HFF-Myc (cell line): ENCODE data around the gene TBX20.

Experiments
- DNase-seq: peaks from one replicate; pipeline ENCODE4 v3.0.0-alpha.2; 2011; ENCODE audit warnings: low read depth; ENCODE audit errors: extremely low read depth
- H3K4me3 ChIP-seq: replicated peaks from 2 replicates; pipeline ENCODE4 v1.5.1; 2011; ENCODE audit warnings: low read depth, mild to moderate bottlenecking, control low read depth, low read length
- TF ChIP-seq, protein P1 (sequence below): IDR thresholded peaks from 2 replicates; pipeline ENCODE4 v1.5.1; 2012; ENCODE audit warnings: mild to moderate bottlenecking, low read depth, low read length, control low read depth; ENCODE audit errors: missing control alignments

Gene TBX20

DNA sequence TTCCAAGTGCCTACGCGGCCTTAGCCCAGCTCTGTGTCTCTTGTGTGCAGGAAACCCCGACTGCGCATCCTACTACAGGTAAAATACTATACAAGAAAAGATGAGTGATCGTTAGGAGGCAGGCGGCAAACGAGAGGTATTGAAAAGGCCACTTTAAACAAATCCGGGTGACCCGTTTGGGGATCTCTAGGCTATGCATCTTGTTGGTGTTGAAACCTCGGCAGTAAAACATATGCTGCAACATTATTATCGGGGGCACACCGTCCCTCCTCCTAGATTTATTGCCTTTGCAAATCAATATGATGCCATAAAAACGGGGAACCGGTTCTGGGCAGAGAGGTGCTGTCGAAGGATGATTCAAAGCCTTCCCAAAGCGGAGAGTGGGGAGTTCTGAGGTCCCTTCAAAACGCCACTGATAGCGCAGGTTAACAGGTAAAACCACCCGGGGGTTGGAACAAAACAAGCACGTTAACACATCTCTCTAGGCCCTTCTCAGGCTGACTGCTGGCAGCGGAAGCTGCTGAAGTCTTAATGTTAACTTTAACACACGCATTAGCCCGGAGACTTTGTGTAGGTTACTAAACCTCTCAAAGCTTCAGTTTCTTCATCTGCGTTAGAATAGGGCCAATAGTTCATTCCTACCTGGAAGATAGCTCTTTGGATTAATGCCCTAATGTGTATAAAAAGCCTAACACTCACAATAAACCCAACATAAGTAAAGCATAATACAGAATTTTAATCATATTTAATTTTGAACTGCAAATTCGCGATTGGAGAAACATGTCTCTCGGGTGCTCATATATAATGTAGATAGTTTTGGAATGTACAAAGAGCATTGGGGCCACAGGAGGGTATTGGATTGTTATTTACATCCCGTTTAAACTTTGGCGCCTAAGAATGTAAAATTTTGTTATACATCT is 2.6 kb upstream of the TBX20 start:
- TF ChIP-seq, protein P1, sequence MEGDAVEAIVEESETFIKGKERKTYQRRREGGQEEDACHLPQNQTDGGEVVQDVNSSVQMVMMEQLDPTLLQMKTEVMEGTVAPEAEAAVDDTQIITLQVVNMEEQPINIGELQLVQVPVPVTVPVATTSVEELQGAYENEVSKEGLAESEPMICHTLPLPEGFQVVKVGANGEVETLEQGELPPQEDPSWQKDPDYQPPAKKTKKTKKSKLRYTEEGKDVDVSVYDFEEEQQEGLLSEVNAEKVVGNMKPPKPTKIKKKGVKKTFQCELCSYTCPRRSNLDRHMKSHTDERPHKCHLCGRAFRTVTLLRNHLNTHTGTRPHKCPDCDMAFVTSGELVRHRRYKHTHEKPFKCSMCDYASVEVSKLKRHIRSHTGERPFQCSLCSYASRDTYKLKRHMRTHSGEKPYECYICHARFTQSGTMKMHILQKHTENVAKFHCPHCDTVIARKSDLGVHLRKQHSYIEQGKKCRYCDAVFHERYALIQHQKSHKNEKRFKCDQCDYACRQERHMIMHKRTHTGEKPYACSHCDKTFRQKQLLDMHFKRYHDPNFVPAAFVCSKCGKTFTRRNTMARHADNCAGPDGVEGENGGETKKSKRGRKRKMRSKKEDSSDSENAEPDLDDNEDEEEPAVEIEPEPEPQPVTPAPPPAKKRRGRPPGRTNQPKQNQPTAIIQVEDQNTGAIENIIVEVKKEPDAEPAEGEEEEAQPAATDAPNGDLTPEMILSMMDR: no peak
- H3K4me3 ChIP-seq: no peak overlapping the region
- no peak for DNase-seq

DNA sequence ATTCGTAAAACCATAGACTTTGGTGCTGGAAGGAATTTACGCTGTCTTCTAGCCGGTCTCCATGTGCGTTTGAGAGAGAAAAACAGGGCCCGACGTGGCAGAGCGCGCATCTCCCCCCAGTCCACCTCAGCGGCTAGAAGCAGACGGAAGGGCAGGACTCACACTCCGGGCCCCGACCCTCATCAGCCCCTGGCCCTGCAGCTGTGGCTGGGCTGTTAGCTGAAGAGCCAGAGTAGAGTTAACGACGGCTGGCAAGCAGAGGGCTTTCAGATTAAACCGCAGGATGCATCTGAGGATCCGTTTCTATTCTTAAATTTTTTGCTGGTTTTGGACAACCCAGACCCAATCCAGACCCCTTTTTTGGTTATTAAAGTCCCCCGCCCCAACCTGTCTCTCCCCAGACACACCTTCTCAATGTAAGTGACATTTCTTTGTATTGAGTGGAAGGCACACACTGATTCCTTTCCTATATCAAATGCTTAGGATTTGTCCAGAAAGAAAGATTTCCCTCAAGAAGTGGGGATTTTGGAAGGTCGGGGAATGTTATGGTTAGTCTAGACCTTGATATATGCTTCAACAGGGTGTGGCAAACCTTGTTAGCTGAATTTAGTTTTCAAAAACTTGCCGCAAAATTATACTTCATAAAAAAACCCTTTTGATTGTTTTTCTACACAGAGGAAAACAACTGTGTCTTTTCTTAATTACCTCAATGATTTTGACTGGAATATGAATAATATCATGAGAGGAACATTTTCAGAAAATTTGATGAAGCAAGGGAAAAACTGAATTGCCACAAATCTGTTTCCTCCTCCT is 1.7 kb upstream of the TBX20 start:
- TF ChIP-seq, protein P1: no peak
- DNase-seq: no peak
- no peak overlapping the region for H3K4me3 ChIP-seq

DNA sequence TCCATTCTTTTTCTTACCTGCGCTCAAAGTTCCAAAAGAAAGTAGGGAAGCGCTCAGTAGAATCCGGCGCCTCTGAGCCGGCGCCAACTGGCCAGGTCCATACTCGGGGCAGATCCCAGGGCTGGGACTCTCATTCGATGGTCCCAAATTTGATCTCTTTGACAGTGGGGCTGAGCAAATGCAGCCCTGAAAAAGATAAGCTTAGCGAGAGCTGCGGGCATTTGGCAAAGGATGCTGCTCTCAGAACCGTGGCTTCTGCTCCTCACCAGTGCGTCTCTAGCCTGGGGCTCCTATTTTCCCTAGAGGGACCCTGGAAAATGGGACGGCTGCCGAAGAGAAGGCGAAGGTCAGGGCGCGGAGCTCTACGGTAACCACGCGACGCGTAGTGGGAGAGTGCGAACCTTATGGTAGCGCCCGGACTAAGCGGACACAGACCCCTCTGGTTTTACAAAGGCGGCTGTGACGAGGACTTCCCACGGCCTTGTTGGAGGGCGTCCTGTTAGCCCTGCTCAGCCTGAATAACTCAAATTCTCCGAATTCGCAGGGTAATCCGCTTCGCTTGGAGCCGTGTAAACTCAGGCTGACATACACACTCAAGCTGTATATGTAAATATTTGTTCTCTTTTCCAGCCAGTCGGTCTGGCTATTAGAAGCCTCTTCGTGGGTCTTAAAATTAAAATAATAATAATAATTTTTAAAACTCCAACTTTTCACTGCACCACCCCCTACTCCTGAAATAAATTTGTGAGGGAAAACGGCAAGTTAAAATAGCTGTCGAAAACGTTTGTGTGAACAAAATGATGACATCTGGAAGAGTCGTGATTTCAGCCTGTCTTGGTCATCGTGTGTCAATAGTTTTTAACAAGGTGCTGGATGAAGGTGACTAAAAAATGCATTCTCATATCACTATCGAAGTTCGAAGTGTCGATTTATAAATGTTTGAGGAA is 869 bp upstream of the TBX20 start:
- no peak overlapping the region for H3K4me3 ChIP-seq
- no peak for DNase-seq
- TF ChIP-seq, protein P1: no peak

DNA sequence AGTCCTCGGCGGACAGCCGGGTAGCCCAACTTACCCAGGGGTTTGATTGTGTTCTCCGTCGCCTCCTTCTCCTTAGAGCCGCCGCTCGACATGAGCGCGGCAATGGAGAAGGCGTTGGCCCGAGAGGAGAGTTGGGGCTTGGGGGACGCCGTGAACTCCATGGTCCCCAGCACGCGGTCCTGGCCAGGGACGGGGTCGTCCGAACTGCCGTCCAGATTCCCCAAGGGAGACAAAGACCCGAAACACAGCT is 515 bp downstream of the TBX20 start:
- peak overlapping the region; percentile 23; the same call in 1 of the 2 replicates for H3K4me3 ChIP-seq

DNA sequence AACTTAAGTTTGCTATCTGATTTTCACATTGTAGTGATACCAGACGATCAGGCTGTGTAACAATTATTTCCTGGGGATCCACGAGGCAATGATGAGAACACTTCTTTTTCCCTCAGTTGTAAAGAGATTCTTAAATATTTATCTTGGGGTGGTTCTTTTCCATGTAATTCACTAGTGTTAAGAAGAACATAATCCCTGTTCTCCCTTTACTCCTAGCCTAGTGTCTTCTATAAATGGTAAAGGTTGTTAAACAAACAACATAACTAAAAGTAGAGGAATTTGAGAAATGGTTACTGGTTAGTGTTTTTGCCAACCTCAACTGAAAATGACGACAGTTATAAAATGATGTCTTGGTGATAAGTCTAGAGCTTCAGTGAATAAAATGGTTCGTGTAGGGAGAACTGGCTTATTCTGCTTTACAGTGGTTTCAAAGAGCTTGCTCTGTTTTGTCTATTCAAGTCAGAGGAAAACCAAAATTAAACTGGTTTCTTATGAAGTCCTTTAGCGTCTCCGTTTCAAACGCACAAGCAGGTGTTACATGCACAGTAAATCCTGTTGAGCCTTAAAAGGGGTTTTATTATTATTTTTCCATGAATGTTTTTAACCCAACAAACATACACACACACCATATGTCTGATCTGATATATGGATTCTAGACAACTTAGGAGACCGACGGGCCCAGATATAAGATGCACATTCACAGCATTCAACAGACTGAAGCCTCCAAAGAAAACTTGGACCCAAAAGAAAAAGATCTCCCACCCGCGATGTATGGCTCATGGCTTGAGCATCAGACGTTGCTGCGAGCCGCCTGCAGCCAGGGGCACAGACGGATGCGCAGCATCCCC is 1.1 kb downstream of the TBX20 start:
- TF ChIP-seq, protein P1: no peak
- DNase-seq: no peak
- no peak overlapping the region; the same call in 1 of the 2 replicates for H3K4me3 ChIP-seq

More for the DNA sequence above, 515 bp downstream of the TBX20 start:
- TF ChIP-seq, protein P1: no peak
- DNase-seq: no peak
